GM21723 (cell line): ENCODE data around the gene FJX1.
"Not testable (repeated sequence)": the region's sequence is repeated elsewhere in the genome, so short reads cannot be mapped to it uniquely, and the experiment has no call there.

ENCODE experiments used
- ATAC-seq: cut with Tn5 transposase; IDR thresholded peaks from one replicate; pipeline ENCODE4 v1.9.1; 2021; ENCODE audit warnings: mild to moderate bottlenecking, moderate library complexity; ENCODE audit not compliant: unreplicated experiment

FJX1 gene

DNA sequence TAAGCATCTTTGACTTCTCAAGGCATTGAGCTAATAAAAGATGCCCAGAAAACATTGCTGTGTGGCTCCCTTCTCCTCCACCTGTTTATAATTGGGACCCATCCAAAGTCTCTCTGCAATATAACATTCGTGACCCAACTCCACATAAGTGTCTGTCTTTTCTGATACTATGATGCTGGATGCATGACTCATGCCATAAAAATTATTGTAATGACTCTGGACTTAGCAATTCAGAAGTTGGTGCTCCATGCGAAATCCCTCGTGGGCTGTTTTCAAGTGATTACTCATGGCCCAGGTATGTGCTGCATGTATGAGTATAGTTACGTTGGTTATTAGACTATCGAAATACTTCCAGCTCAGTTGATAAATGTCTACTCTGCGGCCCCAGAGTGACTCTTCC lies 11.7 kb downstream of the FJX1 start:
- ATAC-seq = no peak

DNA sequence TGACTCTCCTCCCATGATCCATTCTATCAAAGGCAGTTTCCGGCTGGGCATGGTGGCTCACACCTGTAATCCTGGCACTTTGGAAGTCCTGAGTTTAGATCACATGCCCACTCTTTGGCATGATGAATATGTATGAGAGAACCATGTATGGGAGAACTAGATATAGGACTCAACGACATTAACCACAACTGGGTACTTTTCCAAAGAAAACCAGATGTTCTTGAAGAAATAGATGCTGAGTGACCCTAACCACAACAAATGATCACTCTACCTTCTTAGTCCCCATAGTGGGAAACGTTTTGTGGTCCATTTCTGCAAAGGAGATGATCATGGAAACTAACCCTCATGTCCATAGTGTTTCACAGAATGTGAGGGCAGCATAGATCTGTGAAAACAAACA lies 13.6 kb downstream of the FJX1 start:
- no peak for ATAC-seq

DNA sequence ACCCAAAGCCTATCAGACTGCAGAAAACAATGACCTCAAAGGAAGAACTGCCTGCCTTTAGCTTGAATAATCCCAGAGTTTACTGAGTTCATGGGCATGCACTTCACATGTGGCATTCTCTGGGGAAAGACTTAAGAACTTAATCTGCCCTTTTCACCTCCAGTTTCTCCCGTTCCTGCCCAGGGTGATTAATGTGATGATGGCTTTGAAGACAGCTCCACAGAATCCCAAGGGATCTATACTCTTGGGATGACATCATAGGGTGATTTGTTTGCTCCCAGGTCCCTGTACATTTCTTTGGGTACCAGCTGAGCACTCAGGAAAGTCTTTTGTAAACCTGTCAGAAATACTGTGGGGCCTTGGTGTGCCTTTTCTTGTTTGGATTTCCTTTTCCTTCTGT lies 14.0 kb downstream of the FJX1 start:
- no peak for ATAC-seq

DNA sequence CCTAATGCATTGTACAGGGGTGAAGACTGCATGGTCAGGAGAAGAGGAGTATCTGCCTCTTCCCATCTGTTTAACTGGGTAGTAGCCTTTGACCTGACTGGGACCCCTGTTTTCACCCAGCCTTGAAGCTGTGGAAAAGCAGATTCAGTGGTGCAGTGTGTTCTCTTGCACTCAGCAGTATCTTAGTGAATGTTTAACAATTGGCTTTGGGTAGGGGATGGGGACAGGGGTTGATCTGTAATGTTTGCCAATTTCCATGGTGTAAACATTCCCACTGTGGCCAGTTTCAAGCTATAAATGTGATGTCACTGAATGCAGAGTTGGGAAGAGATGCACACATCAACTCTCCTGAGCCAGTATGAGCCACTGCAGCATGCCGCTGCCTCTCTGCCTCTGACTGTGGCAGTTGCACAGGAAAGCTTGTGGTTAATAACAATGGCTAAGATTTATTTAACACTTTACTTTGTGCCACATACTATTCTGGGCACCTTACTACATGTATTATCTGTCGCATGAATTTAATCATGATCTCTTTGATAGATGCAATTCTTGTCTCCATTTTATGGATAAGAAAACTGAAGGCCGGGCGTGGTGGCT lies 15.7 kb downstream of the FJX1 start:
- ATAC-seq = no peak

DNA sequence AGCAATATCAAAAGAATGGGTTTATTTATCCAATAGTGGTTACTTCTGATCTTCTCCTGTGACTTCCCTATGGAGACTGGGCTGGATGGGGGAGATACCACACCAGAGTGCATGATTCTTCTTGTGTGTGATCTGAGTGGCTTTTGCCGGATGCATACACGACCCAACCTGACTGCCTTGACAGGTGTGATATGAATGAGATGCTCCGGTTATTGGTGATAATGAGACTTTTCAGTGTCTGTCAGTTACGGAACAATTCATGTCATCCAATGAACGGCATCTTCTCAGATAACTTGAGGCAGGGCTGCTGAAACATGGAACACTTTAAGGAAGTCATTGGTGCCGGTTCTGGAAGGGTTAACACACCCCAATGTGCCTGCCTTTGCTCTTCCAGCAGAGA lies 17.7 kb downstream of the FJX1 start:
- no peak for ATAC-seq

DNA sequence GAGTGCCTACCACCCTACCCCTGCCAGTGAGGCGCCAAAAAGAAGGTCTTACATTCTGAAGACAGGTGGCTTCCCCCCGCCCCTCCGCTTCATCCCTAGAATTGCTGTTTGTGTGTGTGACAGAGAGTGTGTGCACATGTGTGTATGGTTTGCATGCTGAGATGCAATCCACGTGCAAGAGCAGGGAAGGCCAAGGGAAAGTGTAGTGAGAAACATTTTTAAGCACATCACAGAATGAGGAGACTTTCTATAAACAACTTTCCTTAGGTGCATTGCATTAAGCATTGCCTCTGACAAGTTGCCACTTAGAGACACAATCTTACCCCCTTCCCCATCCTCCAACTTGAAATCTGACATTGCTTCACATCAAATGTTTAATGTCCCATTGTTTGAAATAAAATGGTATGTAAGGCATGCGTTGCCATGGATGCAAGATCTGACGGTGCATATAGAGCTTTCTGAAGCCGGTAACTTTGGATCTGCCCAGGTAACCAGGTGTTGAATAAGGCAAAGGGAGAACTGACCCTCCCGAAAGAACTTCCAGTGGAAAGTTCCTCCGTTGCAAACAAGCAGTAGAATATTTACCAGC lies 21.4 kb downstream of the FJX1 start:
- ATAC-seq = no peak

DNA sequence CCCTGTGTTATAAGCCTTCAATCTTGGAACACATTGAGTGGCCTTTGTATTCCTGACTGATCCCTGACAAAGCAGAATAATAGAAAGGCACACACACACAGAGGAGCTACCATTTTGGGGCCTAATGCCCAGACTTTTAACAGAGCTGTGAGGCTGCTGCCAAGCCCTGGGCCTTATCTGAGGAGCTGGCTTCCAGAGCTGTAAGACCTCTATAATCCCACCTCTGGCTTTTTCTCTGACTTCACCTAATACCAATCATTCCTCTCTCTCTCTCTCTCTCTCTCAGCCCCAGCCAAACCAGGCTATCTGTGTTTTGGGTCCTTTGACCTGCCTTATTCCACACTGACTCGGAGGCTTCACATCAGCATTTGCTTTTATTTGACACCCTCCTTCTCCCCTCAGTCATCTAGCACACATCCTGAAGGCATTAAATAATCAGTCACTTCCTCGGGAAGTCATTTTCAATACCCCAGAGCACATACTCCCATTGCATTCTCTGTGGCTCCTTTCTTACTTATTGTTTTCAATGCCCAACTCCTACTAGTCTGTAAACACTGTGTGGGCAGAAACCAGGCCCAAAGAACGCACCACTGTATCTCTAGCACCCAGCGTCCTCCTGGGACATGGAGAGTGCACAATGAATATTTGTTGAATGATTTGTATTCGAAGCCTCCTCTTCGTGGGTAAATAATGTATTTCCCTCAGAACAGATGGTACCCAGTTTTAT lies 23.1 kb downstream of the FJX1 start:
- no peak for ATAC-seq

DNA sequence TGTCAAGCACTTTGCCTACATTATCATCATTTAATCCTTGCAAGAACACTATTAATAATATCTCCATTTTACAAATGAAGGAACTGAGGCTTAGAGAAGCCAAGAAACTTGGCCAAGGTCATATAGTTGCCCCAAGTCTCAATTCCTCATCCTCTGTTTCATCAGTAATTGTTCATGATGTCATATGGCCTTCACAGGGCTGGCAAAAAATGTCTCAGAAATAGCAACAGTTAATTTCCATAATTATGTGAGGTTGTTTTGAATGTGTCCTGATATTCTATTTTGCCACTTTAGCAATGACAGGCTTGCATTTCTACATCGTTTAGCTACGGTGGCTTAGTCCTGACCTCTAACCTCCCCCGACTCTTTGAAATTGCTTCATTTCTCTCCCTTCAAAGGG lies 23.7 kb downstream of the FJX1 start:
- no peak for ATAC-seq

DNA sequence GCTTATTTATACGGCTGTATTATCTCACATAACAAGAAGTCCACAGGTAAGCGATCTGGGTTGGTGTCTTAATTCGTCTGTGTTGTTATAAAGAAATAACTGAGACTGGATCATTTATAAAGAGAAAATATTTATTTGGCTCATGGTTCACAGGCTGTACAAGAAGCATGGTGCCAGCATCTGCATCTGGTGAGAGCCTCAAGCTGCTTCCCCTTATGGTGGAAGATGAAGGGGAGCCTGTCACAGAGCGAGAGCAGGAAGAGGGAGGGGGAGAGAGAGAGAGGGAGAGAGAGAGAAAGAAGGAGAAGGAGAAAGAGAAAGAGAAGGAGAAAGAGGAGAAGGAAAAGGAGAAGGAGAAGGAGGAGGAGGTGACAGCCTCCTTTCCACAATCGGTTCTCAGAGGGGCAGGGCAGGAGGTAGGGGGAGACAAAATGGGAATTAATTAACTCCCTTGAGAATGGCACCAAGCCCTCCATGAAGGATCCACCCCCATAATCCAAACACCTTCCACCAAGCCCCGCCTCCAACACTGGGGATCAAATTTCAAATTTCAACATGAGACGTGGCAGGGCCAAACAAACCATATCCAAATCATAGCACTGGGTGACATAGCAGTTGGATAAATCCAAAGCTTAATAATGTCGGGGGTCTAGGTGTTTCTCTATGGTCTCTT lies 29.3 kb downstream of the FJX1 start:
- ATAC-seq = no peak

DNA sequence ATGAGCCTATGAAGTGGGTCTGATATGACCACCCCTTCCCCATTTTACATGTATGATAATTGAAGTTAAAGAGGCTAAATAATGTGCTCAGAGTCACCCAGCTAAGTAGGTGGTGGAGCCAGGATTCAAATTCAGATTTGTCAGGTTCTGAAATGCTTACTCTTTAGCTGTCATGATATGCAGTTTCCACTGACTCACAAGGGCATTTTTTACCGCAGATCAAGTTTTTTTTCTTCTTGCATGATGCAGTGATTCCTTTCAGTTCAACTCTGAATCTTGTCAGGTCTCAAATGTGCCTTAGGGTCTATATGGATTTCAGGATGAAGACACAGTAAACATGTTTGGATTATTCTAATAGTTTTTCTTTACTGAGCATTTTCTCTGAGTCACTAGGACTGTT lies 31.7 kb downstream of the FJX1 start:
- ATAC-seq = no peak

DNA sequence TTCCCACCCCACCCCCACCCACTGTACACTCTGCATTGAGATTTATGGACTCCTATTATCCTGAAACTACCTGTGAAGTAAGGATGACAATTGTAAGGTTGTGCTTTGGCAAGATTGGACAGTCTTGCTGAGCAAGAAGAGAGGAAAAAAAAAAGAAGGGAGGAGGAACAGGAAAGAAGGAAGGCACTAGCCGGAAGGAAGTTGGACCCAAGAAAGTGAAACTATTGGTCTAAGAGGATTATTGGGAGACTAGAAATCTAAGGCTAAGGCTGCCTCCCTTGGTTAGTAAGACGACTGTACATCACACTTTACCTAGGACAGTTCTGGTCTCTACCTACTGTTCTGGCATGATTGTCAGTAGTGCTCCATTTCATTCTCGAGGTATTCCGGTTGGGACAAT lies 32.2 kb downstream of the FJX1 start:
- ATAC-seq = no peak

DNA sequence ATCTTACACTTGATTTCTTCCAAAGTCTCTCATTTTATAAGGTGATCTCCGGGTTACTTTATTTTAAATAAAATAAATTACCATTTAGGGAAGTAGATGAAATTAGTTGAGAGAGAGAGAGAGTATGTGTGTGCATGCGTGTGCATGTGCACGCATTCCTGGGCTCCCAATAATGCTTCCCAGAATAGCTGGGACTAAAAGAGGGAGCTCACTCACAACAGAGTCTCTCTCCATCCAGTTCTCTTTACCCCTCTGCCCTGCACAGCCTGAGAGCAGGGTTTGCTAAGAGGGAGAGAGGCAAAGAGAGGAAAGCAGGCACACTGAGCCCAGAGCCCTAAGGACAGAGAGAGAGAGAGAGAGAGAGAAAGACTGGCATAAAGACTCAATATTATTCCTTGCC lies 33.0 kb downstream of the FJX1 start:
- ATAC-seq = no peak

DNA sequence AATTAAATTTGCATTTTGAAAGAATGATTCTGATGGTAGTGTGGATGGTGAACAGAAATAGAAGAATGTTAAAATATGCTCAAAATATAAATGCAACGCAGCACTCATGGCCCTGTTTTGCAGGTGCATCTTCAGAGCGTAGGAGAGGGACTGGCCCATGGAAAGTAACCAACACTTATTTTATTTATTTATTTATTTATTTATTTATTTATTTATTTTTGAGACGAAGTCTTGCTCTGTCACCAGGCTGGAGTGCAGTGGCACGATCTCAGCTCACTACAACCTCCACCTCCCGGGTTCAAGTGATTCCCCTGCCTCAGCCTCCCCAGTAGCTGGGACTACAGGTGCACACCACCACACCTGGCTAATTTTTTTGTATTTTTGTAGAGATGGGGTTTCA lies 34.5 kb downstream of the FJX1 start:
- not testable (repeated sequence) for ATAC-seq

DNA sequence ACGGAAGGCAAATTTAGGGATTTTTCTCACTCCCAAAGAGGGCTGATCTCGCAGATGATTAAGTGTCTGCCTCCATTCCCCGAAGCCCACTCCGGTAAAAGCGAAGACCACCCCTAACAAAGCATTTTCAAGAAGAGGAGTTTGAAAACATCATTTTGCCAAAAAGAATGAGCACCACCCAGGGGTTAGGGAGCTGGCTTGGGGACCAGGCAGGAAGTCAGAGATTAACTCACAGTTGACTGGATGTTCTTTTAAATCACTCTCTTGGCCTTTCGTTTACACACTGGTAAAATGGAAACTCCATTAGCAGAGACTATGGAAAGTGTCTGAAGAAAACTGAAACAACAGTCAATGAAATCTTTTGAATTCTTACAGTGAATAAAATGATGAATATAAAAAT lies 36.5 kb downstream of the FJX1 start:
- ATAC-seq = no peak

DNA sequence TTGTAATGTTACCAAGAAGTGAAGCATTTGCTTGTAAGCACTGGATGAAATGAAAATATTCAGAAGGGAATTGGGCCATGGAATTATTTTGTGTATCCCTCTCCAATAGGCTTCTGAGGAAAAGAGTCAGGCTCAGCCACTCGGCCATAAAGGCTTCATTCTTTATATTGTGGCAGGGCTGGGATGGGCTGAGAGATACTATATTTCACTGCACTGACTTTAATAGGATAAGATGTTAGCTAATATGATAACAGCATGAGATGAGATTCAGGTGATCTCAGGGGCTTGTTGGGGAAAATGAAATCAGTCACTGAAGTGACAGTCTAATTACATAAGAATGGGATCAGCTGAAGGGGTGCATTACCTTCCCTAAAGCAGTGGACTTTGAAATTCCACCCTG lies 37.0 kb downstream of the FJX1 start:
- no peak for ATAC-seq

DNA sequence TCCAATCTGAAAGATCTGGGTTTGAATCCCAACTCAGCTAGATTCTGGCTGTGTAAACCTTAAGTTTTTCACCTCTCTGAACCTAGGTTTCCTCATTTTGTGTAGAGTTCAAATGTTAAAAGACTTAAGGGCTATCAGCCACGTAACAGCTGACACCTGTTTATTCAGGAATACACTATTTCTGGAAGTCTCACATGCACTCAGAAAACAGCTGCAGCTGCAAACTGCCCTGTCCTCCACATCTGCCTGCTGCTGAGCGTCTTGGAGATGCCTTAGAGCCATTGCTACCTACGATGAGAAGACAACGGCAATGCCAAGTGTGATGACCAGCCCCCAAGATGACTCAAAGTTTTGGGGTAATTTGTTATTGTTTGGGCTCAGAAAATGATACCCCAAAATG lies 37.6 kb downstream of the FJX1 start:
- ATAC-seq = no peak

DNA sequence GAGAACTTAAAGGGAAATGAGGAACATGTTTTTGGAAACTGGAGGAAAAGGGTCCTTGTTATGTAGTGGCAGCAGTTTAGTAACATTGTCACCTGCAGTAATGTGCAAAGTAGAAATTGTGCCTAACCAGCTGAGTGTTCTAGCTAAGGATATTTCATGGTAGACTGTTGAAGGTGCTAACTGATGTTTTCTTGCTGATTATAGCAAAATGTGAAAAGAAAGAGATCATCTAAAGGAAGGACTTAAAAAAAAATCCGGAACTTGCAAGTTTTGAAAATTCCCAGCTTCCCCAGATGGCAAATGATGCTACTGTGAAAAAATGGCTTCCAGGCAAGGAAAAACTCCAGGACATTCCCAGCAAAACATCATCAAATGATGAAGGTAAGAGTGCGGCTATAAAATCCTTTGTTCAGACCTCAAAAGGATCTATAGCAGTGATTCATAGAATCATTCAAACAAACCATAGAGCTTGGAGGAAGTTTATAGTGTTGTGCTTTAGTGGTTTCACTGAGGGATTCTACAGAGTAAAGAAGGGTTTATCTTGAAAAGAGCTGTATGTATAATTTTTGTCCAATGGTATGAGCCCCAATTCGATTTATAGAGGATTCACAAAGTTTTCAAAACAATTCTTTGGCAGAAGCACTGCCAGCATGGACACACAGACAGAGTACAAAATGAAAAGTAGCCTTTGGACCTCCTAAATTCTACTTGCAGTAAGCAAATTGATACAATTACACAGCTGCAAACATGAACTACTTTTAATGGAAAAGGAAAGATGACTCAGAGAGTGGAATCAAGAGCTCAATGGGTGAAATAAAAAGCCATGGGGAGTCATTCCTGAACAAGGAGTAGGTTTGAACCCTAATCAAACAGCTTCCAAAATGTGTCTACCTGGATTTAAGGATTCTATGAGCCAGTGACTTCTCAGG lies 40.0 kb downstream of the FJX1 start:
- no peak for ATAC-seq

DNA sequence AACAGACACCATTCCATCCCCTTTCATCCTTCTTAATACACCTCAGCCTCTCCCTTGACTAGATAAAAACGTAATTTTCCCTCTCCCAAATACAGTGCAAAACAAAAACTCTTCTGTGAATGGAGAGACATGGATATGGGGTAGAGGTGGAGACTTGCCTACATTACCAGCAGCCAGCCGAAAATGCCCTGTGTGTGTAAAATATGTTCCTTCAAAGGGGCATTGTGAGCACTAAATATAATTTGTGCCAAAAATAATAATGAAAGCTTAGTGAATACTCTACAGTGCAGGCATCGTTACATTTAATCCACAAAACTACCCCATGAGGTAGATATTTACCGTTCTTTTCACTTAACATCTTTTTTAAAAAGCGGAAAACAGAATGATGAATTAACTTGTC lies 43.3 kb downstream of the FJX1 start:
- no peak for ATAC-seq

DNA sequence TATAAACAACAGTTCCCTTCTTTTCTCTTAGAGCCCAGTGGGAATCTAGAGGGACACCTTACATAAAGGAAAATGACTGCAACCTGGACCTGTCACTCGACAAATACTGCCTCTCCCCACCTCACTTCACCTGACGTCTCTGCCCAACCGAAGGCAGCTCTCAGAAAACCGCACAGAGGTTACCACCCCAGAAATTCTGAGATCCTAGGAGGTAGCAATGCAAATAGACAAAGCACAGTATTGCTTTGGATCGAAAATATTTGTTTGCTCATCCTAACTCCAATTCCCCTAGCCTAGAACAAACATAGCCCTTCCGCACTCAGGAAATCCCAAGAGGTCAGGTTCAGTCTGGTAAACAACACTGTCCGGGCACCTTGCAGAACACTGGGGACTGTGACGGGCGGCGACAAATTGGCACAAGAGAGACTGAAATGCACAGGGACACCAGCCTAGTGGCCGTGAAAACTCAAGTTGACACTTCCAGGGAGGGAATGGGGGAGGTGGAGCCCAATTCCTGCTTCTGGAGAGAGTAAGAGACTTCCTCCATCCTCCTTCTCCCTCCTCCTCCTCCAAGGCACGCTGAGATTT lies 43.9 kb downstream of the FJX1 start:
- peak; percentile 51 for ATAC-seq

DNA sequence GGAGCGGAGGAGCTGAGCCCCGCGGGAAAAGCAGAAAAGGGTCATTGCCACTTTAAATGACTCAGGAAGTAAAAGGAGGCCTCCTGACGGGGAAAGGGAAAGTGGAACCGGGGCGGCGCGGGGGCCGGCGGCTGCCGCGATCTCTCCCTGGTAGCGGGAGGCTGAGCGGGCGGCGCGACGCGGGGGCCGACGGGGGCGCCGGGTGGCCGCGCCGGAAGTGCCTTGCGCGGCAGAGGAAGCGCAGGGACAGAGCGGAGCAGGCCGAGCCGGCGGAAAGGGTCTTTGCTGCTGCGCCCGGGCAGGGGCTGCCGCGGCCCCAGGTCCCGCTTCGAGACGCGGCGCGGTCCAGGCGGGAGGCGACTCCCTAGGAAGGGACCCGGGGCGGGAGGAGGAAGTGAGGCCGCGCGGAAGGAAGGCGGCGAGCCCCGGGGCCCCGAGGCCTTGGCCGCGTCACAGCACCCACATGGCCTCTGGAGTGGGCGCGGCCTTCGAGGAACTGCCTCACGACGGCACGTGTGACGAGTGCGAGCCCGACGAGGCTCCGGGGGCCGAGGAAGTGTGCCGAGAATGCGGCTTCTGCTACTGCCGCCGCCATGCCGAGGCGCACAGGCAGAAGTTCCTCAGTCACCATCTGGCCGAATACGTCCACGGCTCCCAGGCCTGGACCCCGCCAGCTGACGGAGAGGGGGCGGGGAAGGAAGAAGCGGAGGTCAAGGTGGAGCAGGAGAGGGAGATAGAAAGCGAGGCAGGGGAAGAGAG lies 44.6 kb downstream of the FJX1 start, which contains the start of gene TRIM44:
TSS of gene TRIM44 (plus strand) at position 127 of the 759 bp plus-strand sequence. CDS start at position 464, 337 bp downstream.
- ATAC-seq = peak; percentile 97
